H1 (cell line): ENCODE measurements around the gene SUCLG2.

Experiments used
- CHD2 ChIP-seq: IDR thresholded peaks from 2 replicates; pipeline ENCODE4 v1.6.1; 2012; ENCODE audit warnings: low read length, improper control_type of control experiment
- CTCF ChIP-seq, 3 experiments: IDR thresholded peaks; 1 replicate in 2 of 3; 2 replicates in 1 of 3; pipeline versions ENCODE4 v1.5.1 to v1.6.1; 2011; ENCODE audit warnings: low read length in 3 of 3, mild to moderate bottlenecking in 3 of 3, inconsistent platforms in 2 of 3, low read depth in 1 of 3, moderate library complexity in 1 of 3; ENCODE audit not compliant: insufficient read depth in 1 of 3; ENCODE audit errors: control extremely low read depth in 1 of 3
- FOSL1 ChIP-seq: IDR thresholded peaks from 2 replicates; pipeline ENCODE4 v1.6.1; 2011; ENCODE audit warnings: mild to moderate bottlenecking, low read depth, low read length, moderate library complexity; ENCODE audit not compliant: insufficient read depth
- HDAC2 ChIP-seq, 2 experiments: fragments of 300-600 bp in 1 of 2; sonication (generic) in 1 of 2; IDR thresholded peaks; 2 replicates each; pipeline ENCODE4 v1.6.1; 2011 to 2012; ENCODE audit warnings: low read depth in 2 of 2, low read length in 2 of 2, mild to moderate bottlenecking in 2 of 2, moderate library complexity in 2 of 2, borderline replicate concordance in 1 of 2, inconsistent platforms in 1 of 2
- JUN ChIP-seq: IDR thresholded peaks from 2 replicates; pipeline ENCODE4 v1.6.1; 2011; ENCODE audit warnings: low read depth, mild to moderate bottlenecking, improper control_type of control experiment, low read length
- JUND ChIP-seq: IDR thresholded peaks from 2 replicates; pipeline ENCODE4 v1.6.1; 2011; ENCODE audit warnings: mild to moderate bottlenecking, improper control_type of control experiment, low read length
- NRF1 ChIP-seq: IDR thresholded peaks from 2 replicates; pipeline ENCODE4 v1.6.1; 2011; ENCODE audit warnings: mild to moderate bottlenecking, low read depth, low read length, improper control_type of control experiment
- POLR2A ChIP-seq, 2 experiments: IDR thresholded peaks; 1 replicate in 1 of 2; 2 replicates in 1 of 2; pipeline ENCODE4 v1.6.1; 2011; ENCODE audit warnings: low read depth in 2 of 2, low read length in 2 of 2, mild to moderate bottlenecking in 2 of 2; ENCODE audit errors: control extremely low read depth in 1 of 2
- TAF1 ChIP-seq: IDR thresholded peaks from 2 replicates; pipeline ENCODE4 v1.6.1; 2011; ENCODE audit warnings: mild to moderate bottlenecking, low read depth, low read length
- USF2 ChIP-seq: IDR thresholded peaks from 2 replicates; pipeline ENCODE4 v1.6.1; 2011; ENCODE audit warnings: low read length, improper control_type of control experiment

GRCh38 chr3:67474311-67474710, 180.1 kb downstream of the SUCLG2 start:
- TF ChIP-seq CHD2 (no peak), CTCF (IDR thresholded peaks at IDR 0.05; ENCODE audit: control extremely low read depth in 1 of 3, insufficient read depth in 1 of 3, low read depth in 1 of 3, low read length in 3 of 3) (no peak), JUN (no peak), FOSL1 (no peak), POLR2A (IDR thresholded peaks at IDR 0.05; ENCODE audit: control extremely low read depth in 1 of 2, low read depth in 2 of 2, low read length in 2 of 2) (no peak), TAF1 (no peak), USF2 (no peak), HDAC2 (IDR thresholded peaks at IDR 0.05; ENCODE audit: borderline replicate concordance in 1 of 2, low read depth in 2 of 2, low read length in 2 of 2) (no peak), JUND (no peak), NRF1 (no peak)
